ENCODE data around the gene CRKL. TPM values are rescaled to one million over a fixed set of nuclear protein-coding genes. Genes with fewer than 3 reads are reported as not detected.
A peak's percentile ranks its signal among the peaks of the same experiment; 100 is the strongest.

CRKL gene
- total and polyA plus RNA-seq, 2 of the 4 experiments (the other 2 are of a cell fraction) = 20.6 to 35.5 TPM

GRCh38 chr22:20889025-20889704, 28.0 kb upstream of the CRKL start:
- intact Hi-C loops (cut with micrococcal nuclease) = loop anchor here (10.0 kb wide), 1 partner anchor 66 kb away; no protein-coding TSS in a partner anchor
- BruUV-seq (replicated peaks) = TSS peak; percentile 49
- CTCF ChIA-PET = no interaction called here

More at GRCh38 chr22:20889025-20889704, 28.0 kb upstream of the CRKL start:
- ATAC-seq (ENCODE audit: low read depth) = no peak
- Histone ChIP-seq H2BK15ac (ENCODE audit: low read depth, low read length) (no peak overlapping the region), H2BK20ac (ENCODE audit: low read depth, low read length) (no peak overlapping the region), H2BK120ac (ENCODE audit: low read depth, low read length) (no peak overlapping the region), H4K91ac (ENCODE audit: insufficient read depth, low read depth, low read length) (no peak overlapping the region), H3K9ac (ENCODE audit: low read depth, low read length) (no peak overlapping the region), H3K56ac (ENCODE audit: extremely low read depth, insufficient read depth, low read length) (no peak overlapping the region), H3K18ac (ENCODE audit: low read depth, low read length) (no peak overlapping the region), H3K9me3 (ENCODE audit: control insufficient read depth, insufficient read depth, low read length) (no peaks in the 10 kb centered on the region), H3K79me1 (ENCODE audit: low read depth in 1 of 2, low read length in 2 of 2) (no peaks in the 10 kb centered on the region), H2AFZ (replicated peaks; ENCODE audit: low read length, poor library complexity) (no peak overlapping the region), H2AK9ac (replicated peaks; ENCODE audit: low read depth, low read length, poor library complexity) (no peak overlapping the region), H4K8ac (ENCODE audit: low read depth in 2 of 2, low read length in 2 of 2) (no peak overlapping the region), H3K4me3 (ENCODE audit: insufficient read depth, low read depth, low read length) (no peak overlapping the region), H3K9me1 (ENCODE audit: insufficient read depth, low read length) (no peaks in the 10 kb centered on the region; the same call in 1 of the 2 replicates), H2AK5ac (ENCODE audit: low read depth, low read length) (no peak overlapping the region), H3K14ac (replicated peaks; ENCODE audit: low read depth, low read length) (no peak overlapping the region), H3K4ac (ENCODE audit: low read depth, low read length) (no peak overlapping the region), H3K4me2 (ENCODE audit: low read depth, low read length) (no peak overlapping the region), H3K23ac (ENCODE audit: low read depth, low read length) (no peak overlapping the region), H3K36me3 (ENCODE audit: control insufficient read depth, insufficient read depth, low read length) (peaks cover 19% of the 10 kb centered on the region), H3K27me3 (ENCODE audit: control insufficient read depth, insufficient read depth, low read length) (no peaks in the 10 kb centered on the region), H3K4me1 (ENCODE audit: control insufficient read depth, insufficient read depth, low read length) (peaks cover 5% of the 10 kb centered on the region), H3K27ac (ENCODE audit: insufficient read depth, low read length) (no peak overlapping the region), H4K5ac (ENCODE audit: low read depth, low read length) (no peak overlapping the region), H4K20me1 (ENCODE audit: insufficient read depth, low read length) (peaks cover 8% of the 10 kb centered on the region), H2BK5ac (ENCODE audit: low read depth, low read length, poor library complexity, severe bottlenecking) (no peak overlapping the region)
- dilution Hi-C loops (cut with HindIII; ENCODE audit: low sequenced_read_pairs, unreplicated experiment) (no loop called here), in situ Hi-C loops (cut with MboI; ENCODE audit: low sequenced_read_pairs) (no loop called here)
- POLR2A ChIA-PET (ENCODE audit: unreplicated experiment) = no interaction called here
- no peak for DNase-seq
- TF ChIP-seq FOS (IDR thresholded peaks at IDR 0.05; ENCODE audit: low read depth, low read length) = no peak
- TF ChIP-seq MAFK (IDR thresholded peaks at IDR 0.05; ENCODE audit: low read depth, low read length) = peak; percentile 22; the same call in 1 of the 2 replicates
- no peak for TF ChIP-seq RFX5 (IDR thresholded peaks at IDR 0.05; ENCODE audit: low read depth, low read length)
- 94% methylated on average over 3 of the region's 6 CpGs; no CpG with 5 or more reads in 1 of the 2 experiments for WGBS, 2 experiments (ENCODE audit: extremely low coverage in 2 of 2, insufficient read length in 1 of 2)

Measured in IMR-90 (cell line).